PFSK-1 (cell line): Measurements from ENCODE around the gene PPP2R5C.

Source experiments
- FOXP2 ChIP-seq: optimal IDR thresholded peaks from 2 replicates; pipeline ENCODE3; 2011; ENCODE audit warnings: borderline replicate concordance, control low read depth, inconsistent platforms; ENCODE audit not compliant: insufficient read depth; ENCODE audit errors: extremely low read length, extremely low read depth
- POLR2AphosphoS5 ChIP-seq: IDR thresholded peaks from 2 replicates; pipeline ENCODE4 v1.6.1; 2012; ENCODE audit warnings: low read depth, mild to moderate bottlenecking, control low read depth, low read length, moderate library complexity
- REST ChIP-seq, 2 experiments: IDR thresholded peaks; 2 replicates each; pipeline versions ENCODE4 v1.6.1 to v1.8.0; 2011 to 2012; ENCODE audit warnings: low read depth in 2 of 2, low read length in 2 of 2, control low read depth in 1 of 2, inconsistent platforms in 1 of 2, mild to moderate bottlenecking in 1 of 2, moderate library complexity in 1 of 2; ENCODE audit not compliant: insufficient read depth in 1 of 2
- SIN3A ChIP-seq: IDR thresholded peaks from 2 replicates; pipeline ENCODE4 v1.6.1; 2012; ENCODE audit warnings: mild to moderate bottlenecking, low read length, moderate library complexity, borderline replicate concordance; ENCODE audit not compliant: insufficient read depth
- TAF1 ChIP-seq: IDR thresholded peaks from 2 replicates; pipeline ENCODE4 v1.6.1; 2012; ENCODE audit warnings: low read length, control low read depth, borderline replicate concordance; ENCODE audit not compliant: insufficient read depth

PPP2R5C gene

GRCh38 chr14:101875727-101876554 lies 114.4 kb downstream of the PPP2R5C start:
- no peak for TF ChIP-seq SIN3A
- TF ChIP-seq FOXP2 = no peak
- TF ChIP-seq REST (IDR thresholded peaks at IDR 0.05; ENCODE audit: insufficient read depth in 1 of 2, low read depth in 2 of 2, low read length in 2 of 2) = no peak
- TF ChIP-seq TAF1 = no peak
- TF ChIP-seq POLR2AphosphoS5 = no peak

GRCh38 chr14:101876555-101876938 lies 115.0 kb downstream of the PPP2R5C start:
- TF ChIP-seq TAF1 (no peak), POLR2AphosphoS5 (no peak), FOXP2 (no peak), SIN3A (no peak), REST (IDR thresholded peaks at IDR 0.05; ENCODE audit: insufficient read depth in 1 of 2, low read depth in 2 of 2, low read length in 2 of 2) (no peak)

DNA sequence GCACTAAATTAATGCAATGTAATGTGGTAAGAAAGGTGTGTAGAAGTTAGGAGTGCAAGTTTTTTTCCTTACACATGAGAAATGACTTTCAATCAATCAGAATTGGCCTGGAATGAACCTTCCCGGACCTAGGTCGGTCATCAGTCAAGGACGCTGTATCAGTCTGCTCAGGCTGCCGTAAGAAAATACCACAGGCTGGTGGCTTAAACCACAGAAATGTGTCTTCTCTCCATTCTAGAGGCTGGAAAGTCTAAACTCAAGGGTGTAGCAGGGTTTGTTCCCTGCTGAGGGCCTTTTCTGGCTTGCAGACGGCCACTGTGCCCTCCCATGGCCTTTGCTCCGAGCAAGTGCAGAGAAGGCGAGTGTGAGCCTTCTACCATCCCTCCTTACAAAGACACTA lies 116.3 kb downstream of the PPP2R5C start:
- no peak for TF ChIP-seq REST (IDR thresholded peaks at IDR 0.05; ENCODE audit: insufficient read depth in 1 of 2, low read depth in 2 of 2, low read length in 2 of 2)
- TF ChIP-seq SIN3A = no peak
- no peak for TF ChIP-seq TAF1
- no peak for TF ChIP-seq POLR2AphosphoS5
- no peak for TF ChIP-seq FOXP2

DNA sequence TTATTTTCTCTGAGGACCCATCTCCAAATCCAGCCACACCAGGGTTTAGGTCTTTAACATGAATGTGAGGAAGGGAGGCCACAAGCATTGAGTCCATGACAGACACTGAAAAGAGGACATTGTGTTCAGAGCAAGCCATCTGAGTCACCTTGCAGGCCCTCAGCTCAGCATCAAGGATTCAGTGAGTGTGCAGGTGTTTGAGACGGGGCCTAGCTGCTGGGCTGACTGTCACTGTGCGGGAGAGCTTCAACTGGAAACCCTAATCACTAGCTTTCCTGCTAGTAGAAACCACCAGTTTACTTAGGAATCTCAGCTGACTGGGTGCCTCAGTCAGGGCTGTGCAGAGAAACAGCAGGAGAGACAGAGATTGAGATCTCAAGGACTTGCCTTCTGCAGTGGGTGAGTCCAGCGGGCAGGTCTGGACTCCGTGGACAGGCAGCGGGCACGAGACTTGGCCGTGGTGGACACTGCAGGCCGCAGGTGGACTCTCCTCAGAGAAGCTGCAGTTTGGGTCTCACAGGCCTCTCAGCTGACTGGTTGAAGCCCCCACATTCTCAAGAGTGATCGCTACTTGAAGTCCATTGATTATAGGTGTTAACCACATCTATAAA lies 116.8 kb downstream of the PPP2R5C start:
- no peak for TF ChIP-seq FOXP2
- TF ChIP-seq TAF1 = no peak
- TF ChIP-seq SIN3A = no peak
- no peak for TF ChIP-seq POLR2AphosphoS5
- no peak for TF ChIP-seq REST (IDR thresholded peaks at IDR 0.05; ENCODE audit: insufficient read depth in 1 of 2, low read depth in 2 of 2, low read length in 2 of 2)
